Islet of Langerhans (tissue), 1 donor: ENCODE data around the gene MS4A10.
"Not testable (repeated sequence)": the region's sequence is repeated elsewhere in the genome, so short reads cannot be mapped to it uniquely, and the experiment has no call there.

ENCODE experiments used
- FAIRE-seq: peaks from one replicate; lab custom pipeline; 2011; peaks lifted over from hg19 to GRCh38; lab: Jason Lieb, UNC

The MS4A10 gene

GRCh38 chr11:60785136-60785535, at the start of gene MS4A10:
MS4A10 (plus strand) TSS chr11:60785333; CDS start chr11:60790336, 5,003 bp downstream.
- no peak for FAIRE-seq

GRCh38 chr11:60739114-60739513, 46.0 kb upstream of the MS4A10 start:
- FAIRE-seq: no peak

- no peak for FAIRE-seq
These were observed 44.6 kb upstream of the MS4A10 start for GRCh38 chr11:60740573-60740972.

- no peak for FAIRE-seq
These were observed 43.7 kb upstream of the MS4A10 start for GRCh38 chr11:60741421-60741820.

GRCh38 chr11:60743058-60743457, 42.1 kb upstream of the MS4A10 start:
- FAIRE-seq: no peak

- FAIRE-seq: no peak
These were observed 41.0 kb upstream of the MS4A10 start for GRCh38 chr11:60744114-60744513.

- FAIRE-seq: no peak
These were observed 37.7 kb upstream of the MS4A10 start for GRCh38 chr11:60747359-60747873.

- FAIRE-seq: no peak
These were observed 36.9 kb upstream of the MS4A10 start for GRCh38 chr11:60748225-60748624.

- no peak for FAIRE-seq
These were observed 36.3 kb upstream of the MS4A10 start for GRCh38 chr11:60748821-60749220.

- FAIRE-seq: no peak
These were observed 34.2 kb upstream of the MS4A10 start for GRCh38 chr11:60750911-60751310.

- FAIRE-seq: no peak
These were observed 31.8 kb upstream of the MS4A10 start for GRCh38 chr11:60753309-60753708.

GRCh38 chr11:60754887-60755286, 30.2 kb upstream of the MS4A10 start:
- no peak for FAIRE-seq

GRCh38 chr11:60756307-60757032, 28.7 kb upstream of the MS4A10 start, which contains the start of gene MS4A15:
MS4A15 (plus strand) TSS chr11:60756867; CDS start chr11:60763734, 6,867 bp downstream.
- no peak for FAIRE-seq

- no peak for FAIRE-seq
These were observed 27.8 kb upstream of the MS4A10 start for GRCh38 chr11:60757231-60757800.

GRCh38 chr11:60758671-60759070, 26.5 kb upstream of the MS4A10 start:
- not testable (repeated sequence) for FAIRE-seq

GRCh38 chr11:60759438-60760225, 25.5 kb upstream of the MS4A10 start:
- FAIRE-seq: not testable (repeated sequence)

- no peak for FAIRE-seq
These were observed 23.5 kb upstream of the MS4A10 start for GRCh38 chr11:60761436-60762190.

GRCh38 chr11:60762851-60763691, 22.1 kb upstream of the MS4A10 start:
- FAIRE-seq: no peak

GRCh38 chr11:60763692-60764369, 21.3 kb upstream of the MS4A10 start:
- FAIRE-seq: no peak

- no peak for FAIRE-seq
These were observed 20.3 kb upstream of the MS4A10 start for GRCh38 chr11:60764879-60765278.

- FAIRE-seq: no peak
These were observed 19.8 kb upstream of the MS4A10 start for GRCh38 chr11:60765355-60765754.
